HepG2 (cell line): ENCODE data around the gene BIK.

Source experiments
- ATF5 ChIP-seq: sonication (generic); formaldehyde crosslinking; IDR thresholded peaks from 2 replicates; pipeline ENCODE4 v1.4.0; 2020; ENCODE audit warnings: mild to moderate bottlenecking, low read depth, missing genetic modification reagents
- CTCF ChIP-seq: sonication (generic); formaldehyde crosslinking; IDR thresholded peaks from 2 replicates; pipeline ENCODE4 v1.5.0; 2020; ENCODE audit warnings: mild to moderate bottlenecking, missing genetic modification reagents, moderate library complexity
- MAFK ChIP-seq, 2 experiments: IDR thresholded peaks in 1 of 2; conservative IDR thresholded peaks in 1 of 2; 2 replicates each; pipeline ENCODE4 v1.6.1; 2011; ENCODE audit warnings: improper control_type of control experiment in 2 of 2, low read length in 2 of 2
- MEF2D ChIP-seq: sonication (generic); formaldehyde crosslinking; IDR thresholded peaks from 2 replicates; pipeline ENCODE4 v1.5.1; 2020; ENCODE audit warnings: mild to moderate bottlenecking, missing genetic modification reagents
- POLR2A ChIP-seq, 2 experiments: IDR thresholded peaks; 2 replicates each; pipeline ENCODE4 v1.6.1; 2011; ENCODE audit warnings: low read depth in 2 of 2, low read length in 2 of 2, mild to moderate bottlenecking in 1 of 2, moderate library complexity in 1 of 2; ENCODE audit not compliant: insufficient read depth in 1 of 2
- SP1 ChIP-seq, 2 experiments: fragments of 450-650 bp in 1 of 2; sonication (generic) in 1 of 2; formaldehyde crosslinking in 1 of 2; IDR thresholded peaks; 2 replicates each; pipeline versions ENCODE4 v1.4.0 to v1.6.1; 2016 to 2020; ENCODE audit warnings: missing genetic modification reagents in 1 of 2
- USF2 ChIP-seq, 2 experiments: sonication (generic) in 1 of 2; formaldehyde crosslinking in 1 of 2; IDR thresholded peaks; 2 replicates each; pipeline versions ENCODE4 v1.5.1 to v1.6.1; 2011 to 2020; ENCODE audit warnings: borderline replicate concordance in 1 of 2, low read depth in 1 of 2, low read length in 1 of 2, mild to moderate bottlenecking in 1 of 2, missing genetic modification reagents in 1 of 2, moderate library complexity in 1 of 2
- ZFP91 ChIP-seq: sonication (generic); formaldehyde crosslinking; IDR thresholded peaks from 2 replicates; pipeline ENCODE4 v1.9.0; 2022; ENCODE audit warnings: missing genetic modification reagents, mild to moderate bottlenecking, borderline replicate concordance
- ZKSCAN8 ChIP-seq: IDR thresholded peaks from 2 replicates; pipeline ENCODE4 v1.6.1; 2016; ENCODE audit warnings: borderline replicate concordance, missing genetic modification reagents, missing compliant biosample characterization
- ZNF24 ChIP-seq: fragments of 450-650 bp; IDR thresholded peaks from 2 replicates; pipeline ENCODE4 v1.6.1; 2017; ENCODE audit warnings: antibody characterized with exemption, mild to moderate bottlenecking
- ZNF263 ChIP-seq: sonication (generic); formaldehyde crosslinking; IDR thresholded peaks from 2 replicates; pipeline ENCODE4 v1.4.0; 2020; ENCODE audit warnings: missing genetic modification reagents
- ZNF468 ChIP-seq: sonication (generic); formaldehyde crosslinking; IDR thresholded peaks from 2 replicates; pipeline ENCODE4 v1.8.0; 2022; ENCODE audit warnings: mild to moderate bottlenecking, moderate library complexity, missing genetic modification reagents
- ZNF609 ChIP-seq: sonication (generic); formaldehyde crosslinking; IDR thresholded peaks from 2 replicates; pipeline ENCODE4 v1.4.0; 2020; ENCODE audit warnings: mild to moderate bottlenecking, missing genetic modification reagents, borderline replicate concordance

- TF ChIP-seq CTCF (no peak), ZNF24 (no peak), ZNF263 (CRISPR knock-in tag) (no peak), MAFK (conservative IDR thresholded peaks at IDR 0.05 in 1 of 2, IDR thresholded peaks at IDR 0.05 in 1 of 2; ENCODE audit: low read length in 2 of 2) (no peak), POLR2A (IDR thresholded peaks at IDR 0.05; ENCODE audit: insufficient read depth in 1 of 2, low read depth in 2 of 2, low read length in 2 of 2) (no peak), USF2 (IDR thresholded peaks at IDR 0.05; ENCODE audit: low read depth, low read length) (no peak), USF2 (CRISPR knock-in tag; IDR thresholded peaks at IDR 0.05; ENCODE audit: borderline replicate concordance) (no peak), ZFP91 (CRISPR knock-in tag) (no peak), ZNF609 (CRISPR knock-in tag) (no peak), ZKSCAN8 (CRISPR knock-in tag) (no peak), SP1 (IDR thresholded peaks at IDR 0.05) (no peak), SP1 (CRISPR knock-in tag; IDR thresholded peaks at IDR 0.05) (no peak), ZNF468 (CRISPR knock-in tag) (no peak), ATF5 (CRISPR knock-in tag) (no peak), MEF2D (CRISPR knock-in tag) (no peak)
These were observed 4.4 kb downstream of the BIK start for GRCh38 chr22:43114958-43115357.
